Measurements from ENCODE around the gene PPFIA1.

PPFIA1 gene

GRCh38 chr11:70241709-70242108, 28.8 kb upstream of the PPFIA1 start:
- Histone ChIP-seq H3K4me1 (ENCODE audit: control insufficient read depth, insufficient read depth, low read depth, low read length) (peaks cover 14% of the 10 kb centered on the region), H3K4me3 (ENCODE audit: insufficient read depth in 1 of 2, low read depth in 1 of 2, low read length in 2 of 2) (no peak overlapping the region), H3K9me3 (ENCODE audit: control insufficient read depth, low read length) (no peaks in the 10 kb centered on the region), H3K18ac (ENCODE audit: low read depth in 1 of 2, low read length in 2 of 2) (no peak overlapping the region), H3K14ac (ENCODE audit: low read length in 2 of 2) (no peak overlapping the region), H2BK5ac (ENCODE audit: low read depth, low read length, poor library complexity, severe bottlenecking) (no peak overlapping the region), H2AK5ac (ENCODE audit: low read length, severe bottlenecking) (no peak overlapping the region), H2BK15ac (ENCODE audit: low read depth, poor library complexity, severe bottlenecking) (no peak overlapping the region), H3K27ac (ENCODE audit: low read length, poor library complexity, severe bottlenecking) (no peak overlapping the region), H3K79me1 (replicated peaks; ENCODE audit: low read length, poor library complexity, severe bottlenecking) (no peaks in the 10 kb centered on the region), H2BK120ac (ENCODE audit: low read depth, low read length) (no peak overlapping the region), H2BK12ac (ENCODE audit: low read length in 2 of 2) (no peak overlapping the region), H3K9ac (ENCODE audit: low read length) (no peak overlapping the region), H3K27me3 (ENCODE audit: control insufficient read depth in 1 of 2, insufficient read depth in 1 of 2, low read length in 2 of 2) (peaks cover 5 to 13% of the 10 kb centered on the region in 2 experiments), H4K91ac (ENCODE audit: low read length) (no peak overlapping the region), H3K23ac (ENCODE audit: low read length in 2 of 2) (no peak overlapping the region), H4K8ac (ENCODE audit: low read length) (no peak overlapping the region), H3K4me2 (ENCODE audit: low read length, poor library complexity, severe bottlenecking) (no peak overlapping the region), H3K36me3 (ENCODE audit: control insufficient read depth in 1 of 2, insufficient read depth in 2 of 2, low read depth in 1 of 2, low read length in 2 of 2) (no peaks in the 10 kb centered on the region), H2AFZ (ENCODE audit: low read depth, low read length) (no peak overlapping the region), H3K4ac (ENCODE audit: low read depth in 1 of 2, low read length in 2 of 2) (no peak overlapping the region)
- 85% methylated on average over 3 of the region's 3 CpGs for WGBS
- no peak for DNase-seq

GRCh38 chr11:70242885-70243284, 27.6 kb upstream of the PPFIA1 start:
- Histone ChIP-seq H2AK5ac (ENCODE audit: low read length, severe bottlenecking) (no peak overlapping the region), H3K4me1 (ENCODE audit: control insufficient read depth, insufficient read depth, low read depth, low read length) (peaks cover 19% of the 10 kb centered on the region), H4K91ac (ENCODE audit: low read length) (no peak overlapping the region), H3K36me3 (ENCODE audit: control insufficient read depth in 1 of 2, insufficient read depth in 2 of 2, low read depth in 1 of 2, low read length in 2 of 2) (no peaks in the 10 kb centered on the region), H2BK15ac (ENCODE audit: low read depth, poor library complexity, severe bottlenecking) (no peak overlapping the region), H3K27me3 (ENCODE audit: control insufficient read depth in 1 of 2, insufficient read depth in 1 of 2, low read length in 2 of 2) (peaks cover 5 to 13% of the 10 kb centered on the region in 2 experiments), H3K79me1 (replicated peaks; ENCODE audit: low read length, poor library complexity, severe bottlenecking) (no peaks in the 10 kb centered on the region), H3K9ac (ENCODE audit: low read length) (no peak overlapping the region), H4K8ac (ENCODE audit: low read length) (no peak overlapping the region), H2AFZ (ENCODE audit: low read depth, low read length) (no peak overlapping the region), H3K23ac (ENCODE audit: low read length in 2 of 2) (no peak overlapping the region), H3K9me3 (ENCODE audit: control insufficient read depth, low read length) (no peaks in the 10 kb centered on the region), H2BK12ac (ENCODE audit: low read length in 2 of 2) (no peak overlapping the region), H3K4ac (ENCODE audit: low read depth in 1 of 2, low read length in 2 of 2) (no peak overlapping the region), H3K27ac (ENCODE audit: low read length, poor library complexity, severe bottlenecking) (no peak overlapping the region), H3K18ac (ENCODE audit: low read depth in 1 of 2, low read length in 2 of 2) (no peak overlapping the region), H2BK5ac (ENCODE audit: low read depth, low read length, poor library complexity, severe bottlenecking) (no peak overlapping the region), H3K14ac (ENCODE audit: low read length in 2 of 2) (no peak overlapping the region), H2BK120ac (ENCODE audit: low read depth, low read length) (no peak overlapping the region), H3K4me2 (ENCODE audit: low read length, poor library complexity, severe bottlenecking) (no peak overlapping the region), H3K4me3 (ENCODE audit: insufficient read depth in 1 of 2, low read depth in 1 of 2, low read length in 2 of 2) (no peak overlapping the region)
- 64% methylated on average over 4 of the region's 4 CpGs for WGBS
- DNase-seq, result no peak

- Histone ChIP-seq H3K18ac (ENCODE audit: low read depth in 1 of 2, low read length in 2 of 2) (no peak overlapping the region), H3K79me1 (replicated peaks; ENCODE audit: low read length, poor library complexity, severe bottlenecking) (no peaks in the 10 kb centered on the region), H4K91ac (ENCODE audit: low read length) (no peak overlapping the region), H3K27me3 (ENCODE audit: control insufficient read depth in 1 of 2, insufficient read depth in 1 of 2, low read length in 2 of 2) (peaks cover 5 to 13% of the 10 kb centered on the region in 2 experiments), H3K27ac (ENCODE audit: low read length, poor library complexity, severe bottlenecking) (no peak overlapping the region), H2AFZ (ENCODE audit: low read depth, low read length) (no peak overlapping the region), H3K36me3 (ENCODE audit: control insufficient read depth in 1 of 2, insufficient read depth in 2 of 2, low read depth in 1 of 2, low read length in 2 of 2) (no peaks in the 10 kb centered on the region), H2BK12ac (ENCODE audit: low read length in 2 of 2) (no peak overlapping the region), H2BK120ac (ENCODE audit: low read depth, low read length) (no peak overlapping the region), H2AK5ac (ENCODE audit: low read length, severe bottlenecking) (no peak overlapping the region), H3K9me3 (ENCODE audit: control insufficient read depth, low read length) (no peaks in the 10 kb centered on the region), H2BK5ac (ENCODE audit: low read depth, low read length, poor library complexity, severe bottlenecking) (no peak overlapping the region), H3K4ac (ENCODE audit: low read depth in 1 of 2, low read length in 2 of 2) (no peak overlapping the region), H3K4me1 (ENCODE audit: control insufficient read depth, insufficient read depth, low read depth, low read length) (peaks cover 20% of the 10 kb centered on the region), H3K9ac (ENCODE audit: low read length) (peak overlapping the region; percentile 34), H3K4me3 (ENCODE audit: insufficient read depth in 1 of 2, low read depth in 1 of 2, low read length in 2 of 2) (peak overlapping the region in 1 of 2 experiments; percentile 48), H2BK15ac (ENCODE audit: low read depth, poor library complexity, severe bottlenecking) (no peak overlapping the region), H3K14ac (ENCODE audit: low read length in 2 of 2) (no peak overlapping the region), H3K4me2 (ENCODE audit: low read length, poor library complexity, severe bottlenecking) (no peak overlapping the region), H3K23ac (ENCODE audit: low read length in 2 of 2) (no peak overlapping the region), H4K8ac (ENCODE audit: low read length) (no peak overlapping the region)
- 80% methylated on average over 15 of the region's 15 CpGs for WGBS
- peak; percentile 12 for DNase-seq
Measured at GRCh38 chr11:70243912-70244652, 26.4 kb upstream of the PPFIA1 start.

- no peak overlapping the region for H3K23ac ChIP-seq (ENCODE audit: low read length in 2 of 2)
- H2BK12ac ChIP-seq (ENCODE audit: low read length in 2 of 2), result no peak overlapping the region
- peak; percentile 92 for DNase-seq
- peak overlapping the region; percentile 34 for H3K9ac ChIP-seq (ENCODE audit: low read length)
- no peak overlapping the region for H2BK5ac ChIP-seq (ENCODE audit: low read depth, low read length, poor library complexity, severe bottlenecking)
- no peak overlapping the region for H3K14ac ChIP-seq (ENCODE audit: low read length in 2 of 2)
- no peaks in the 10 kb centered on the region for H3K36me3 ChIP-seq (ENCODE audit: control insufficient read depth in 1 of 2, insufficient read depth in 2 of 2, low read depth in 1 of 2, low read length in 2 of 2)
- peak overlapping the region; percentile 28 for H3K27ac ChIP-seq (ENCODE audit: low read length, poor library complexity, severe bottlenecking)
- WGBS, result 30% methylated on average over 7 of the region's 7 CpGs
- peaks cover 20% of the 10 kb centered on the region for H3K4me1 ChIP-seq (ENCODE audit: control insufficient read depth, insufficient read depth, low read depth, low read length)
- no peak overlapping the region for H4K8ac ChIP-seq (ENCODE audit: low read length)
- no peak overlapping the region for H3K4ac ChIP-seq (ENCODE audit: low read depth in 1 of 2, low read length in 2 of 2)
- H3K27me3 ChIP-seq (ENCODE audit: control insufficient read depth in 1 of 2, insufficient read depth in 1 of 2, low read length in 2 of 2), result peaks cover 1 to 7% of the 10 kb centered on the region in 2 experiments
- no peak overlapping the region for H3K18ac ChIP-seq (ENCODE audit: low read depth in 1 of 2, low read length in 2 of 2)
- no peaks in the 10 kb centered on the region for H3K79me1 ChIP-seq (replicated peaks; ENCODE audit: low read length, poor library complexity, severe bottlenecking)
- H2AFZ ChIP-seq (ENCODE audit: low read depth, low read length), result no peak overlapping the region
- H2AK5ac ChIP-seq (ENCODE audit: low read length, severe bottlenecking), result no peak overlapping the region
- no peak overlapping the region for H4K91ac ChIP-seq (ENCODE audit: low read length)
- H2BK120ac ChIP-seq (ENCODE audit: low read depth, low read length), result no peak overlapping the region
- no peaks in the 10 kb centered on the region for H3K9me3 ChIP-seq (ENCODE audit: control insufficient read depth, low read length)
- no peak overlapping the region for H3K4me2 ChIP-seq (ENCODE audit: low read length, poor library complexity, severe bottlenecking)
- H3K4me3 ChIP-seq (ENCODE audit: insufficient read depth in 1 of 2, low read depth in 1 of 2, low read length in 2 of 2), result peak overlapping the region in 1 of 2 experiments; percentile 48
- H2BK15ac ChIP-seq (ENCODE audit: low read depth, poor library complexity, severe bottlenecking), result no peak overlapping the region
Measured at GRCh38 chr11:70244698-70245097, 25.8 kb upstream of the PPFIA1 start.

All from mesenchymal stem cell (in vitro differentiated cells and primary cell).